Lower leg skin (tissue), 4 donors: ENCODE data around the gene KDM4B. TPM values are rescaled to one million over a fixed set of nuclear protein-coding genes. Genes with fewer than 3 reads are reported as not detected.

ENCODE experiments used
- DNase-seq, 2 donors: peaks; one replicate each; pipeline ENCODE4 v3.0.0-alpha.2; 2019; ENCODE audit warnings: low spot score in 2 of 2
- H3K4me3 ChIP-seq: fragments of 200-600 bp; sonication (generic); 2 replicates; pipeline ENCODE4 v1.5.1; 2017; ENCODE audit warnings: mild to moderate bottlenecking, low read depth; ENCODE audit not compliant: poor library complexity, severe bottlenecking
- CTCF ChIP-seq, 3 donors: fragments of 450-650 bp; IDR thresholded peaks; one replicate each; pipeline ENCODE4 v1.5.1; 2016; ENCODE audit warnings: antibody characterized with exemption in 3 of 3, mild to moderate bottlenecking in 3 of 3, moderate library complexity in 2 of 3
- POLR2A ChIP-seq, 2 donors: fragments of 450-650 bp; IDR thresholded peaks; one replicate each; pipeline ENCODE4 v1.6.1; 2016 to 2017; ENCODE audit warnings: antibody characterized with exemption in 2 of 2, mild to moderate bottlenecking in 1 of 2, moderate library complexity in 1 of 2
- WGBS, 2 donors: methylation state at CpG; one replicate each; pipeline ENCODE4 v1.1.5; 2018; 5-methylcytosine and 5-hydroxymethylcytosine counted together
- intact Hi-C: fragments of 100-400 bp; cut with DNase I; formaldehyde crosslinking; loops from one replicate; pipeline ENCODE4 v1.15.0; 2023; ENCODE audit warnings: low total_unique reads
- total RNA-seq, 4 donors: library from RNA; depleted of rRNA; stranded (reverse); fragments of >200 nt; gene quantifications; one replicate each; pipeline ENCODE4 v1.1.0, GENCODE V29; 2016

Gene KDM4B
- total RNA-seq, 4 donors from 2014 or later, result 40.1 to 71.4 (median 51.3) TPM

DNA sequence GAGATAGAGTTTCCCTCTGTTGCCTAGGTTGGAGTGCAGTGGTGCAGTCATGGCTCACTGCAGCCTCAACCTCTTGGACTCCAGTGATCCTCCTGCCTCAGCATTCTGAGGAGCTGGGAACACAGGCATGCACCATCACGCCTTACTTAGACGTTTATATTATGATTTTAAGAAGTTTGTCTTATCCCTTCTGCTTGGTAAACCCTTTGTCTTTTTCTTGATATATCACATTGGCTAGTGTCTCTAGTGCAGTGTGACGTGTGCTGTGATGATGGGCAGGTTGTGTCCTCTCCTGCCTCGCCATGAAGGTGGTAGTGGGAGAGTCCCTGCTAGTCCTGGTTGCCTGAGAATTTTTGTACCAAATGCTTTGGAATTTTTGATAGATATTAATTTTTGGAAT lies 93.9 kb downstream of the KDM4B start:
- 85 to 94% methylated on average over 4 of the region's 4 CpGs for WGBS, 2 donors
- TF ChIP-seq CTCF (IDR thresholded peaks at IDR 0.05) (no peak), POLR2A (IDR thresholded peaks at IDR 0.05) (no peak)

GRCh38 chr19:5063873-5064645 lies 95.1 kb downstream of the KDM4B start:
- 84 to 91% methylated on average over 22 to 30 of the region's 38 CpGs for whole genome bisulfite sequencing, 2 donors
- intact Hi-C loops, result no loop called here
- no peak for DNase-seq
- TF ChIP-seq POLR2A (IDR thresholded peaks at IDR 0.05) (no peak), CTCF (IDR thresholded peaks at IDR 0.05) (no peak)
- H3K4me3 ChIP-seq, result no peak overlapping the region

More for the DNA sequence above, 93.9 kb downstream of the KDM4B start:
- no peak overlapping the region for H3K4me3 ChIP-seq
- intact Hi-C loops, result no loop called here
- no peak for DNase-seq

- intact Hi-C loops, result no loop called here
- WGBS, 2 donors, result 93% methylated on average over 10 to 17 of the region's 19 CpGs
- H3K4me3 ChIP-seq, result no peak overlapping the region
- DNase-seq, result no peak
- TF ChIP-seq POLR2A (IDR thresholded peaks at IDR 0.05) (no peak), CTCF (IDR thresholded peaks at IDR 0.05) (no peak)
These were observed 96.0 kb downstream of the KDM4B start for GRCh38 chr19:5064896-5065295.

DNA sequence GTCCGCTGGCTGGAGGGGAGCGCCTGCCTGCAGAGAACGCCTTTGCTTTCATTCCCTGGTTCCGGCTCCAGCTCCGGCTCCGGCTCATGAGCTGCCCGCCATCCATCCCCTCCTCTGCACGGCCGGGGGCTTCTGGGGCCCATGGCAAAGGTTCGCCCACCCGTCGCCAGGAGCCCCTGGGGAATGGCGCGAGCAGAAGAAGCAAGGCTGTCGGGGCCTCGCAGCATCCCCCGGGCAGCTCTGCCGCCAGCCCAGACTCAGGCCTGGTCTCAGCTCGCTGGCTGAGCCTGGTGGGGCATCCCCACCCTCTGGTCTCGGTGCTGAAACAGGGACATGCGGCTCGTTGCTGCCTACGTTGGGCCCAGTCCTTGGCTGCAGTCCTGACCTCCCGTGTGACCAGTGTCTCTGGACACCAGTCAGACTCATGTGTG lies 96.8 kb downstream of the KDM4B start:
- intact Hi-C loops, result no loop called here
- DNase-seq, result no peak
- 86 to 92% methylated on average over 13 to 19 of the region's 24 CpGs for WGBS, 2 donors
- no peak overlapping the region for H3K4me3 ChIP-seq
- TF ChIP-seq POLR2A (IDR thresholded peaks at IDR 0.05), result no peak
- TF ChIP-seq CTCF (IDR thresholded peaks at IDR 0.05), result no peak

DNA sequence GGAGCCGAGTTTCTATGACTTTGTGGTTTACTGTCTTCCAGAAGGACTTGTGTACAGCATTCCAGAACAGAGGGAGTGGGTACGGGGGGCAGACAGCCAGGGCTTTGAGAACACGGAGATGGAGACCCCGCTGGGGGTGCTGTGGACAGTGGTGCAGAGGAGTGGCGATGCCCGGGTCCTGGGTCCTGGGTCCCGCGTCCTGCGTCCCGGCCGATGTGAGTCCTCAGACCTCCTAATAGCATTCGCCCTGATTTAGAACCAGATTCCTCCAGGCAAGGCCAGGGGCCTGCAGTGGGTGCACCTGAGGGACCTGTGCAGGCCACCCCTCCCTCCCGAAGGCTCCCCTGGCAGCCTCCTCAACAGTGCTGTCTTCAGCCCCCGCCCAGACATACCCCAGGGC lies 97.9 kb downstream of the KDM4B start:
- WGBS, 2 donors, result 94 to 96% methylated on average over 10 to 14 of the region's 14 CpGs
- no peak for DNase-seq
- TF ChIP-seq POLR2A (IDR thresholded peaks at IDR 0.05) (no peak), CTCF (IDR thresholded peaks at IDR 0.05) (no peak)
- no peak overlapping the region for H3K4me3 ChIP-seq
- intact Hi-C loops, result no loop called here

DNA sequence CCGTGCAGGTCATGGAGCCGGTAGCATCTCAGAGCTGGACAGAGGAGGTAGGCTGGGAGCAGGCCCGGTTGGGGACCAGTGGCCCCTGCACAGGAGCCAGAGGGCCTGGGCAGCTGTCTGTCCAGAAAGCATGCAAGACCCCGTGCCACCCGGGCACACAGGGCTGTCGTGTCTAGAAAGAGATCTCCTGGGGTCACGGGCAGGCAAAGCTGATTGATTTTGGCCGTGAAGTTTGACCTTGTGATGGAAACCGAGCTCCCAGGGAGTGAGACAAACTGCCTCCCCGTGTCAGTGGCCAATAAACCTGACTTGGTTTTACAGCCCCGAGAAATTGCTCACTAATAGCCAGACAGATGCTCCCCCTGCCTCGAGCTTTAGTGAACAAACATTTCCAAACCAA lies 98.8 kb downstream of the KDM4B start:
- no peak overlapping the region for H3K4me3 ChIP-seq
- intact Hi-C loops, result no loop called here
- TF ChIP-seq POLR2A (IDR thresholded peaks at IDR 0.05) (no peak), CTCF (IDR thresholded peaks at IDR 0.05) (no peak)
- no peak for DNase-seq
- 74 to 77% methylated on average over 12 of the region's 12 CpGs for WGBS, 2 donors
